BE2C (cell line): ENCODE results near the gene TGFBR2.

Experiments
- DNase-seq: peaks from one replicate; pipeline ENCODE4 v3.0.0-alpha.2; 2020
- H3K27me3 ChIP-seq: fragments of 250-450 bp; sonication (Bioruptor Pico); 2 replicates; pipeline ENCODE4 v1.5.1; 2020; ENCODE audit warnings: mild to moderate bottlenecking
- H3K36me3 ChIP-seq: fragments of 250-450 bp; sonication (Bioruptor Pico); 2 replicates; pipeline ENCODE4 v1.5.1; 2020; ENCODE audit warnings: mild to moderate bottlenecking
- H3K4me1 ChIP-seq: fragments of 250-450 bp; sonication (Bioruptor Pico); 2 replicates; pipeline ENCODE4 v1.5.1; 2020
- H3K4me3 ChIP-seq: 2 replicates; pipeline ENCODE4 v1.5.1; 2011; ENCODE audit warnings: low read depth, low read length
- H3K9me3 ChIP-seq: fragments of 250-450 bp; sonication (Bioruptor Pico); 2 replicates; pipeline ENCODE4 v1.5.1; 2020
- TF ChIP-seq, protein P1 (sequence below): IDR thresholded peaks from 2 replicates; pipeline ENCODE4 v1.5.1; 2012; ENCODE audit warnings: mild to moderate bottlenecking, low read depth, low read length

TGFBR2 gene

DNA sequence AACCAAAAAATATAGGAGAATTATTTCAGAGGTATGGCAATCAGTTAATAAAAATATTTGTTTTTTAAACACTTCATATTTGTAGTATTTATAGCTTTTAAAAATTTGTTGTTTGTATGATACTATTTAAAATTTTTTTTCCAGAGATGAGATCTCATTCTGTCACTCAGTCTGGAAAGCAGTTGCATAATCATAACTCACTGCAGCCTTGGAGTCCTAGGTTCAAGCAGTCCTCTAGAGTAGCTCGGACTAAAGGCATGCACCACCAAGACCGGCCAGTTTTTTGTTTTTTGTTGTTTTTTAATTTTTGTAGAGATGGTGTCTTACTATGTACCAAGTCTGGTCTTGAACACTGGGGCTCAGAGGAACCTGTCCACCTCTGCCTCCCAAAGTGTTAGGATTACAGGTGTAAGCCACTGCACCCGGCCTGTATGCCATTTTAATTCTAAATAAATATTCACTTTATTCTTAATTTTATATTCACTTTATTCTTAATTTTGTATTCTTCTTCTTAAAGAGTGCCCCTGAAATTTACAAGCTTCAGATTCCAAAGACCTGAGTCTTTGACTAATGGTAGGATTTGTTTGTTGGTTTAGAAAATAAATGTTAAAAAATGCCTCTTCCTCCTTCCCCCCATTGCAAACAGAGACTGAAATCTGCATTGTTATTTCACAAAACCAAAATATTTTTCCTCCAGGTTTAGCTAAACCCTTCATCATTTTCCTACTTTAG, 9.4 kb downstream of the TGFBR2 start:
- Histone ChIP-seq H3K36me3 (no peaks in the 10 kb centered on the region), H3K4me1 (no peaks in the 10 kb centered on the region), H3K27me3 (no peaks in the 10 kb centered on the region), H3K4me3 (no peak overlapping the region), H3K9me3 (no peaks in the 10 kb centered on the region)
- TF ChIP-seq, protein P1, sequence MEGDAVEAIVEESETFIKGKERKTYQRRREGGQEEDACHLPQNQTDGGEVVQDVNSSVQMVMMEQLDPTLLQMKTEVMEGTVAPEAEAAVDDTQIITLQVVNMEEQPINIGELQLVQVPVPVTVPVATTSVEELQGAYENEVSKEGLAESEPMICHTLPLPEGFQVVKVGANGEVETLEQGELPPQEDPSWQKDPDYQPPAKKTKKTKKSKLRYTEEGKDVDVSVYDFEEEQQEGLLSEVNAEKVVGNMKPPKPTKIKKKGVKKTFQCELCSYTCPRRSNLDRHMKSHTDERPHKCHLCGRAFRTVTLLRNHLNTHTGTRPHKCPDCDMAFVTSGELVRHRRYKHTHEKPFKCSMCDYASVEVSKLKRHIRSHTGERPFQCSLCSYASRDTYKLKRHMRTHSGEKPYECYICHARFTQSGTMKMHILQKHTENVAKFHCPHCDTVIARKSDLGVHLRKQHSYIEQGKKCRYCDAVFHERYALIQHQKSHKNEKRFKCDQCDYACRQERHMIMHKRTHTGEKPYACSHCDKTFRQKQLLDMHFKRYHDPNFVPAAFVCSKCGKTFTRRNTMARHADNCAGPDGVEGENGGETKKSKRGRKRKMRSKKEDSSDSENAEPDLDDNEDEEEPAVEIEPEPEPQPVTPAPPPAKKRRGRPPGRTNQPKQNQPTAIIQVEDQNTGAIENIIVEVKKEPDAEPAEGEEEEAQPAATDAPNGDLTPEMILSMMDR = no peak
- no peak for DNase-seq

- no peaks in the 10 kb centered on the region for H3K27me3 ChIP-seq
- no peaks in the 10 kb centered on the region for H3K4me1 ChIP-seq
- no peaks in the 10 kb centered on the region for H3K36me3 ChIP-seq
- no peaks in the 10 kb centered on the region for H3K9me3 ChIP-seq
- DNase-seq = no peak
- TF ChIP-seq, protein P1 = no peak
- H3K4me3 ChIP-seq = no peak overlapping the region
Observed at GRCh38 chr3:30616347-30617027, 10.1 kb downstream of the TGFBR2 start.

DNA sequence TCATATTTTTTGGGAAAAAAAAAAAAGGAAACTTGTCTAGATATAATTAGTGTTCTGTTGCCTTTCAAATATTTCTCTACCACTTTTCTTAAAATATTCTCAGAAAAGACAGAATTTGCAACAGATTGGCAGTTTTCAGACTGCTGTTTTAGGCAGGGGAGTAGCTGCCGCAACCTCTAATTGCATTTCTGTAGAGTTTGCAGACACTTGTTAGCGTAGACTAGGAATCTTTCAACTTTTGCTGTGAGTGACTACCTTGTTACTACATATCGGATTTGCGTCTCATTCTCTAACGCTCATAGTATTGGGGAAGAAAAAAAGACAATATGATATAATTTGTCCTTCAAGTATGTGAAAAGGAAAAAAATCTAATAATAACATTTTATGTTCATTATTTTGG, 10.7 kb downstream of the TGFBR2 start:
- H3K4me1 ChIP-seq = no peaks in the 10 kb centered on the region

DNA sequence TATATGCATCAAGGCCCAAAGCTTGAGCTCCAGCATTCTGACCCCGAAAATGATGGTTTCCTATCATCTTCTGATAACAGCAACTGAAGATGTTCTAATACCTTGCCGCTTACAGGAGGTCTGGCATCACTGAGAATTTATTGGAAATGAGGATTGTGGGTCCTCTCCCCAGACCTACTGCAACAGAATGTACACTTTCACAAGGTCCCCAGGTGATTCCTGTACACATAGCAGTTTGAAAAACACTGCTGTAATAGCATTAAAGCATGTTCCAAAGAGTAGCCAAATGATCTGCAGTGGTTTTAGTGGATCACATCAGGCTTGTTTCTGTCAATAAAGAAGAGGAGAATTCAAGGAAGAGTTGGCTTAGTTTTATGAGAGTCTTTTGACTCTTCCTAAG, 11.3 kb downstream of the TGFBR2 start:
- DNase-seq = no peak
- H3K4me1 ChIP-seq = no peaks in the 10 kb centered on the region
- no peaks in the 10 kb centered on the region for H3K36me3 ChIP-seq
- no peak overlapping the region for H3K4me3 ChIP-seq
- no peaks in the 10 kb centered on the region for H3K27me3 ChIP-seq
- TF ChIP-seq, protein P1 = no peak
- H3K9me3 ChIP-seq = no peaks in the 10 kb centered on the region

More for the DNA sequence above, 10.7 kb downstream of the TGFBR2 start:
- no peaks in the 10 kb centered on the region for H3K27me3 ChIP-seq
- TF ChIP-seq, protein P1 = no peak
- H3K9me3 ChIP-seq = no peaks in the 10 kb centered on the region
- no peaks in the 10 kb centered on the region for H3K36me3 ChIP-seq
- H3K4me3 ChIP-seq = no peak overlapping the region
- no peak for DNase-seq

DNA sequence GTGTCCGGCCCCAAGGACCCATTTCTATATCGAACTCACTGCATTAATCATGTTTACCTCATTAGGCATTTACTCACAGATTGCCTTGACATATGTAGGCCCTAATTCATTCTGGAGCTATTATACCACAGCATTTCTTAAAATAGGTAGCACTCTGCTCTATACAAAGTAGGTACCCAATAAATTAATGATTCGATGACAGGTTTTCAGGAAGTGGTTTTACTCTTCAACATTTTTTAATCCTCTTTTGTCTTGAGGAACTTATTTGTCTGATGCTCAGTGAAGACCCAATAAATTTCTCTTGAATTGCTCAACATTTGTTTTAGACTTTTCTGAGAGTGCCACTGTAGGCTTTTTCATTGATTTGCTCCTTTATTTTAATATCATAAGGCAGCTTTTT, 12.1 kb downstream of the TGFBR2 start:
- no peaks in the 10 kb centered on the region for H3K9me3 ChIP-seq
- H3K4me1 ChIP-seq = no peaks in the 10 kb centered on the region

More for the DNA sequence above, 12.1 kb downstream of the TGFBR2 start:
- Histone ChIP-seq H3K36me3 (no peaks in the 10 kb centered on the region), H3K27me3 (no peaks in the 10 kb centered on the region), H3K4me3 (no peak overlapping the region)
- TF ChIP-seq, protein P1 = no peak
- no peak for DNase-seq
